GM19239 (cell line): ENCODE measurements around the gene GGT1.
"Not testable (repeated sequence)": the region's sequence is repeated elsewhere in the genome, so short reads cannot be mapped to it uniquely, and the experiment has no call there.

Experiments
- DNase-seq: peaks from one replicate; pipeline ENCODE4 v3.0.0; 2011; ENCODE audit warnings: low spot score; ENCODE audit not compliant: insufficient read length
- FAIRE-seq: peaks from 2 replicates; lab custom pipeline; 2011; peaks lifted over from hg19 to GRCh38; lab: Jason Lieb, UNC

The GGT1 gene

DNA sequence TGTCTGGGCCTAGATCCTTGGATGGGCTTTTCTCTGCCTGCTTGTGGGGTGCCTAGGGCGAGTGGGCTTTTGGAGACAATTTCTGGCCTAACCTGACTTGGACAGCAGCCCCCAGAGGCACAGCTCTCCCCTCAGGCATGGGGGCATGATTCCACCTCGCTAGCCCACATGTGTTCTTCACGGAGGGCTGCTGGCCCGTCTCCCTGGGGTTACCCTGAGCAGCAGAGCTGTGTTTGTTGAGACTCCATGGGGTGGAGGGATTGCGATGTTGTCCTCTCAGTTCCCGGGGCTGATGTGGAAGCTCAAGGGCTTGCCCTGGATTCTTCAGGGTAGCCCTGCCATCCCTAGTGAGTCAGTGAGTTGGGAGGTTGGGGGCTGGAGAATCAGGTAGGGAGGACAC, 7.8 kb upstream of the GGT1 start:
- no peak for FAIRE-seq

DNA sequence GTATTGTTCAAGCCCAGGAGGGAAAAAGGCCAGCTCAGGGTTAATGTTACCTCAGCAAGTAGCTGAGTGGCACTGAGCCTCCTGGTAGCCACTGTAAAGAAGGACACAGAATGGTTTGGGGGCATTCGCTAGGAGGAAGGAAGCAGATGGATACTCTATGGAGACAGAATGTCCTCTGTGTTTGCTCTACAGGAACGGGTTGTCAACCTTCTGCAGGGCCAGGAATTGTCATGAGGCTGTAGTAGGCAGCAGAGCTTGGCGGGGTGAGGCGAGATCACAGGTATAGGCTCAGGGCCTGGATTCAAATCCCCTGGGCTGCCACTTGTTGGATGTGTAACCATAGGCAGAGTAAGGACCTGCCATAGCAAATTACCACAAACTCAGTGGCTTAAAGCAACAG, 7.1 kb upstream of the GGT1 start:
- FAIRE-seq (no peak), DNase-seq (no peak)

More for the DNA sequence above, 7.8 kb upstream of the GGT1 start:
- no peak for DNase-seq

DNA sequence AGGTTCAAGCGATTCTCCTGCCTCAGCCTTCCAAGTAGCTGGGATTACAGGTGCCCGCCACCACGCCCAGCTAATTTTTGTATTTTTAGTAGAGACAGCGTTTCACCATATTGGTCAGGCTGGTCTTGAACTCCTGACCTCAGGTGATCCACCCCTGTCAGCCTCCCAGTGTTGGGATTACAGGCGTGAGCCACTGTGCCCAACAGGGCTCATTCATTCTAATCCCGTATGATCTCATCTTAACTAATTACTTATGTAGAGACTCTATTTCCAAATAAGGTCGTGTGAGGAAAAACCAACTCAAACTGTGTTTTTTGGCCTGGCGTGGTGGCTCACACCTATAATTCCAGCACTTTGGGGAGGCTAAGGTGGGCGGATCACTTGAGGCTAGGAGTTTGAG, 5.9 kb upstream of the GGT1 start:
- DNase-seq, FAIRE-seq: not testable (repeated sequence)

DNA sequence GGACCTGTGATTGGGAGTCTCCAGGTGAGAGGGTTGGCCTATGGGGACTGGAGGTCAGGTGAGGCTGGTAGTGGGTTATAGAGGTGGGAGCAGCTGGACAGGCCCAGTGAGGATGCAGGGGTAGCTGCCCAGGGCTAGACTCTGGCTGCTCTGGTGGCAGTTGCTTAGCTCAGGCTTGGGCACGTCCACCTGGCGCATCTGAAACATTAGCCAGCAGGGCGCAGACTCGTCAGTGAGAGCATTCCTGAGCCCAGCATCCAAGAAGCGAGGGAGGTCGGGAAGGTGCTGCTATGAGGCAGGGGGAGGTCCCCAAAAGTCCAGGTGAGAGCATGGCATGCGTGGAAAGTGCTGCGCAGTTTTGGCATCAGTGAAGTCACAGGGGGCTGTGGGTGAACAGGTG, 3.5 kb upstream of the GGT1 start:
- DNase-seq = no peak

DNA sequence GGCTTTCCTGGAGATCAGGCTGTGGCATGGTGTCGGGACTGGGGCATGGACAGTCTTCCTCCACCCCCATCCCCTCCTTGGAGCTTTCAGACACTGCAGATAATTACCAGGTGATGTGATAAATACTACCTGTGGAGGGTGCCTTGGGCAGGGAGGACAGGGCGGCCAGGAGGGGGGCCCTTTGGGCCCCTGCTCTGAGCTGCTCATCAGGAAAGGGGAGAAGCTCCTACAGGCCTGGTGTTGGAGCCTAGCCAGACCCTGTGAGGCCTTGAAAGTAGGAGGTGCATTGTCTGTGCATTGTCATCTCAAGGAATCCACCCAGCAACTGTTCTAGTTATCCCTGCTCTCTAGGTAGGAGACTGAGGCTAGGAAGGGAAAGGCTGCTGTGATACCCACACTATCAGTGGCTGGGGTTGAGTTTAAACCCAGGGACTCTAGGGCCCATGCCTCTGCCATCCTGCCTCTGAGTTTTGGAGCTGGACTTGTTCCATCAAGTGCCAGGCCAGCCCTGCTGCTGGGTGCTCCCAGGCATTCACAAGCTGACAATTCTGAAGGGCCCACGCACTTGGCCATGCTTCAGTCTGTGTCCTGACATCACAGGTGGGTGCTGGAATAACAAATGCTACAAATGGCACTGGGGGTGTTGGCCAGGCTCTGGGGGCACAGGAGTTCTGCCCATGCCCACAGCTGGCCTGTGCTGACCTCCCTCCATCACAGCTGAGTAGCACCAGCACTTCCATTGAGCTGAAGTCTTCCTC, 2.9 kb upstream of the GGT1 start:
- DNase-seq, FAIRE-seq: not testable (repeated sequence)

More for the DNA sequence above, 3.5 kb upstream of the GGT1 start:
- no peak for FAIRE-seq

DNA sequence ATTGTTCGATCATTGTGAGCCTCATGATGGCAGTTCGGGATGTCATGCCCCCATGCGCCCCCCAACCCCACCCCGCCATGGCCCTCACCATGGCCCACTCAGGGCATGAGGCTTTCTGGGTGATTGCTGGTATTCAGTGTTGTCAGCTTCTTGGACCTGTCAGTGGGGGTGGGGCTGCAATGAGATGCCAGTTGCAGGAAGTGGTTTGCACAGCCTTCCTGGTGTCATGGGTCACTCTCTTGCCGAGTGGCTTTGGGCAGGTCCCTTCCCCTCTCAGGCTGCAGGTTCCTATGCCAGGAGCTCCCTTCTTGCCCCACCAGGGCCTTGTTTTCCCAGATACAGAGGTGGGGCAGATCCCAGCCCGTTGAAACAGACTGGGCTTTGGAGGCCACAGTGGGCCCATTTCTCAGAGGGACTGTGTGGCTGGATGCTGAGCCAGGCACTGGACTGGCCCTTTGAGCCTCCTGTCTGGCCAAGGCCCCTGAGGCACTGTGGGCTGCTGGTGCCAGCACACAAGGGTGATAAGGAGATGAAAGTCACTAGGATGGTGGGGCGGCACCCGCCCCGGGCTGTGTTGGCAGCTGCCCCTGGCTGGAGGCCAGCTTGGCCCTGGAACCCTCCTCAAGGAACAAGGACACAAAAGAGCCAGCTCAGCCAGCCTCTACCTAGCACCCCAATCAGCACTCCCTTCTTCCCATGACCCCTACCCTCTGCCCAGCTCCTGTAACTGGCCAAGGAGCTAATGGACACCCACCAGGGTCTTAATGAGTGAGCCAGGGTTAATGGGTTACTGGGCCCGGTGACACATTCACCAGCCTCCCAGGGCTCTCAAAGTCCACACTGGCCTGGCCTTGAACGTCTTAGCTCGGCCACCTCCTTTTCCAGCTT, 1.5 kb upstream of the GGT1 start:
- DNase-seq (no peak), FAIRE-seq (no peak)

DNA sequence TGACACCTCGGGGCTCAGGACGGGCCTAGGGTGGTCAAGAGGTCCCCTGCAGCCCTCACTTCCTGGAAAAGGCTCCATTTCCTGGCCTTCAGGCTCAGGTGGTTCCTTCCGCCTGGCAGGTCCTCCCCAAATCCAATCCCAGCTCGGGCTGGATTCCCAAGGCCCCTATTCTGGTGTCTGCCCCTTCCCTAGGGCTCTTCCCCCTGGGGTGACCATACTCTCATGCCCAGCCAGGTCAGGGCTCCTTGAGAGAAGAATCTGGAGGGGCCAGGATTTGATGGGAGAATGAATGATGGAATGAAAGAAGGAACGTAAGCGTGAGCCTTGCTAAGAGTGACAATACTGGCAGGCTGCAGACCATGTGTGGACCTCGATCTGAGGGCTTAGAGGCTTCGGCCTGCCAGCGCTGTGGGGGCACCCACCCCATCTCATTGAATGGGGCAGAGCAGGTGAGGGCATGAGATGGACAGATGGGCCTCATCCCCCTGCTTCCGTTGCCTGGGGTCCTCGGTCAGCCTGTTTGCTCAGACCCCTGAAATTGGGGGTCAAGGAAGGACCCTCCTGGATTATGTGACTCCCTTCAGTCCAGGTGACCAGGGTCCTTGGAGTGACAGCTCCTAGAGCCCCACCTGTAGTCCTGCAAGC, 766 bp upstream of the GGT1 start:
- FAIRE-seq, DNase-seq: not testable (repeated sequence)

DNA sequence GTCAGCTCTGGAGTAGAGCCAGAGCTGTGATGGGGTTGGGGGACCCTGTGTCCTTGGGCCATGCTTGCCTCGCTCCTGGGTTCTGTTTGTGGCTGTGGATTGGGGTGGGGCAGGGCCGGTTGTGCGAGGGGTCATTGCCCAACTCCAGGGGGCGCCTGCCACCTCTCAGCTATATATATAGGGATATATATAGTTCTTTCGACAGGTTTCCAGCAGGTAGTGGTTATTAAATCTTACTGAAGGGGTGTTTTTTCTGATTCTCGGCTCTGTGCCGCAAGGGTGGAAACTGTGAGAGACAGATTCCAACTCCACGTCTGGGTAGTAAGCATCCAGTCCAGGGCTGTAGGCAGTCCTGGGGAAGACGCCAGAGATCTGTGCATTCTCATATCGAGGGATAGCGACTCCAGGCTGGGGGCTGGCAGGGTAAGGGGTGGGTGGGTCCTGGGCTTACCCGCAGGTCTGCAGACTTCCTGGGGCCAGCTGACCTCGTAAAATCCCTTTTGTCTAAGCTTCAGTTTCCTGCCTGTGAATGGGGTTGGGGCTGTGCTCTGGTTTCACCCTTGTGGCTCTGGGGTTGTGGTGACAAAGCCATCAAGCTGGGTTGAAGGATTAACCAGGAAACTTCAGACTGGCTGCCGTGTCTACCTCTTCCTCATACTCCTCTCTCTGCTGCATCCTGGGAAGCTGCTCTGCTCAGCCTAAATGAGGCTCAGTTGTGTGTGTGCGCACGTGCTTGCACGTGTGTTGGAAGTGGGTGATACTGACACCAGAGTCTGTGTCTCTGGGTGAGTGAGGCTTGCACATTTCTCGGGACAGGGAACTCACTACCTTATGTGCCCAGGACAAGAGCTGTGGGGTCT, 1.0 kb downstream of the GGT1 start:
- not testable (repeated sequence) for DNase-seq
- FAIRE-seq = peak; percentile 72

DNA sequence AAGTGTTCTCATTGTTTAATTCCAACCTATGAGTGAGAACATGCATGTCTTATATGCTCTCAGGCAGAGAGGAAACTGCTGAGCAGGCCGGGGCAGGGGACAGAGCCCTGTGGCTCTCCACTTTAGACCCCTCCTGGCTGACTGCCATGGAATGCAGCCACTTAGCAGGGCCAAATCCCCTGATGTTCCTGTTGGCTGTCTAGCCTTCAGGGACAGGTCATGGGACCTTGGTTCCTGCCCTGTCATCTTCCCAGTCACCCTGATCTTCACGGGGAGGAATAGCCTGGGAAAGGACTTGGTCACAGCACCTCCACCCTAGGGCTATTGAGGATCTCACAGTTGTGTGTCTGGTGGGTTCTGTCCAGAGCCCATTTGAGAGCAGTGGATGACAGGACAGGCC, 3.3 kb downstream of the GGT1 start:
- not testable (repeated sequence) for FAIRE-seq, DNase-seq

DNA sequence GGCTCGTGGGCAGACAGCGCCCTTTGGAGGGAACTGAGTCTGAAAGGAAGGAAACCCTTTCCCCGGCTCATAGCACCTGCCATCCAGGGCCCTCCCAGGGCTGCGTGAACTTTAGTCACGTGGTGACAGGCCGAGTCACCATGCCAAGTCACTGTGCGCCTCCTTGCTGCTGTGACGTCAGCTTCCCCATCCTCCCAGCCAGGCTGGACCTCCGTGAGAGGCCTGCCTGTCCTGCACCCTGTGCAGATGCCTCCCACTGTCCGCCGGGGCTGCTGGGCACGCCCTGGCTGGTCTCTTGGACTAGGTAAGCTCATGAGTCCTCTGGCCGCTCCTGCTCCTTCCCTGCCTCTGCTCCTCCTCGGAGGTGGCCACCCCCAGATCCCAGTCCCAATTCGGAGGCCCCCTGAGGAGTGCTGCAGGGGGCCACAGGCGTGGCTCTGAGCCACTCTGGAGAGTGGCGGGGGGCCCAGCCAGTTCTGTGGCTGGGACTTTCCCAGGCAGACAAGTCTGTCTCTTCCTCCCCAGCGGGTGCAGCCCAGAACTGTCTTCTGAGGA, 4.5 kb downstream of the GGT1 start:
- DNase-seq (peak; percentile 58), FAIRE-seq (peak; percentile 40)

DNA sequence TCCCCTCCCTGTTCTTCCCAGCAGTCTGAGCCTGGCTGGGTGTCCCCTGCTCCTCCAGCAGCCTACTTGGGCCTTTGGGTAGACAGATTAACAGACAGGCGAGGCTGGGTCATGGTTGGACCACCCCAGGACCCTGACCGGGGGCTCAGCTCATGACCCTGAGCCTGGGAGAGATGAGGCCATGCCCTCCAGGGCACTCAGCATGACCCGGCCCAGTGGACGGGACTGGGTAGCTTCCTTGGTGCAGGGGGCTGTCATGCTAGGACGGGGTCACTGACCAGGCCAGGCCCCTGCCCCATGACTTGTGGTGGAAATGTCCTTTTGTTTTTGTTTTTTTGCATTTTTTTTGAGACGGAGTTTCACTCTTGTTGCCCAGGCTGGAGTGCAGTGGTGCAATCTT, 5.3 kb downstream of the GGT1 start:
- FAIRE-seq = not testable (repeated sequence)

DNA sequence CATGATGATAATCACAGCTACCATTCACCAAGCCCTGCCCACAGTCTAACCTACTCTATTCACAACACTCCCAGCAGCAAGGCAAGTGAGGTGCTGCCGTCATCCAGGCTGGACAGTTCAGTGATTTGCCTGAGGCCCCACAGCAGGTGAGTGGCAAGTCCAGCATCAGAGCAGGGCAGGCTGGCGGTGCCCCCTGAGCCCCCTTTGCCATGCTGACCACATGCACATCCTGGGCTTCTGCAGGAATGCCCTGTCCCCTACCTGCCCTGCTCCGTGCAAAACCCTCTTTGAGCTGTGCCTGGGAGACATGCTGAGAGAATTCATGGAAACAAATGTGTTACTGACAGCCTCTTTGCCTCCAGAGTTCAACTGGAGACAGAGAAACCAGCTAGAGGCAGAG, 6.9 kb downstream of the GGT1 start:
- not testable (repeated sequence) for FAIRE-seq, DNase-seq

More for the DNA sequence above, 5.3 kb downstream of the GGT1 start:
- DNase-seq = not testable (repeated sequence)

DNA sequence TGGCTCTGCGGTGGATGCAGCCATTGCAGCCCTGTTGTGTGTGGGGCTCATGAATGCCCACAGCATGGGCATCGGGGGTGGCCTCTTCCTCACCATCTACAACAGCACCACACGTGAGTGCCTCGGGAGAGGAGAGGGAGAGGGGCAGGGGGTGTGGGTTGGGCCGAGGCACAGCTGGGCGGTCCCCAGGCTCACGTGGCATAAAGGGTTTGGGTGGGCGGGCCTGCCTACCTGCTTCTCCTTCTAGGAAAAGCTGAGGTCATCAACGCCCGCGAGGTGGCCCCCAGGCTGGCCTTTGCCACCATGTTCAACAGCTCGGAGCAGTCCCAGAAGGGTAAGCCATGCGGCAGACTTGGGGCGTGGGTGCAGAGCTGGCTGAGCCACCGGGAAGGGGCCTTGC, 11.8 kb downstream of the GGT1 start:
- not testable (repeated sequence) for DNase-seq, FAIRE-seq

DNA sequence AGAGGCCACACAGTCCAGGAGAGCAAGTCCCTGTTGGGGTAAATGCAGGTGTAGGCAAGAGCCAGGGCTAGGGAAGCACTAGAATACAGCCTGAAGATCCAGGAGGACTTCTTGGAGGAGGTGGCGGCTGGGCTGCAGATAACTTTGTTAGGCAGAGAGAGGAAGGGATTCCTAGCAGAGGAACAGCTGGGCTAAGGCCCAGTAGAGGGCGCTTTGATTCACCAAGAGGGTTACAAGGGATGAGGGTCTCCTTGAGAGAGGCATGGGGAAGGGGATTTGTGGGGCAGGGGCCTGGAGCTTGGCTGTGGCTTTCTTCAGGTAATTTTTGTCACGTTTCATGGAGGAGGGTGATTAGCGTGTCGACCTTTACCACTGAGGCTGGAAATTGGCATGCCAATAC, 18.3 kb downstream of the GGT1 start:
- DNase-seq, FAIRE-seq: not testable (repeated sequence)

DNA sequence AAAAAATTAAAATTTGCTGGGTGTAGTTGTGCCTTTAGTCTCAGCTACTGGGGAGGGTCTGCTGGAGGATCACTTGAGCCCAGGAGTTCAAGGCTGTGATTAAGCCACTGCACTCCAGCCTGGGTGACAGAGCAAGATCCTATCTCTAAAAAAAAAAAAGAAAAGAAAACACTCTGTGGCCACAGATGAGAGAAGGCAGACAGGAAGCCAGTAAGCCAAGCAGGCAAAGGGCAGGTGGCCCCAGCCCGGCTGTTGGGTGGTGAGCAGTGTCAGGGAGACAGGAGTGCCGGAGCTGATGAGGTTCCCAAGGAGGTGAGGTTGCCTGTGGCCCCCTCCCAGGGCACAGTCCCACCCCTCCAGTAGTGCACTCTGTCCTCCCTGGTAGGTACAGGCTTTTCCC, 19.6 kb downstream of the GGT1 start:
- FAIRE-seq, DNase-seq: not testable (repeated sequence)

DNA sequence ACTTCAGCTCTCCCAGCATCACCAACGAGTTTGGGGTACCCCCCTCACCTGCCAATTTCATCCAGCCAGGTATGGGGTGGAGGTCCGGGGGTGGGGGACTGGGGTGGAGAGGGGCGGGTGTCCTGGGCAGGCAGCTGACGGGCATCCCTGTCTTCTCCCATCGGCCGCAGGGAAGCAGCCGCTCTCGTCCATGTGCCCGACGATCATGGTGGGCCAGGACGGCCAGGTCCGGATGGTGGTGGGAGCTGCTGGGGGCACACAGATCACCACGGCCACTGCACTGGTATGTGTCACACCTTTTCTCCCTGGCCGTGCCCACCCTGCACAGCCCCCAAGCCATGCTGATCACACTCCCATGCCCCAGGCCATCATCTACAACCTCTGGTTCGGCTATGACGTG, 24.9 kb downstream of the GGT1 start:
- not testable (repeated sequence) for FAIRE-seq, DNase-seq

DNA sequence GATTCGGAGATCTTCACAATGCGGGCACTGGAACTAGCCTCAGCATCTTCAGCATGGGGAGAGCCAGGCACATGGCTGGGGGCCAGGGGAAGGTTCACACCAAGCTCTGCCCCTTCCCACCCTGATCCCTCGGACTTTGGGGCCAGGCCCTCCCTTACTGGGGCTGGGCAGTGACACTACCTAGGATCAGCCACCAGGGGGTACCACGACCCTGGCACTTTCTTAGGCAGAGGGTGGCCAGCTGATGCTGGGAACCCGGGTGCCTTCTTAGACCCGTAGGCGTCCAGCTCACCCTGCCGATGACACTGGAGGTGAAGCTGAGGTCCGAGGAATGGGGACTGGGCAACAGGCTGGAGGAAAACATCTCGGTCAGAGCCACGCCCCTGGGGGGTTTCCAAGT, 26.1 kb downstream of the GGT1 start:
- FAIRE-seq, DNase-seq: not testable (repeated sequence)

DNA sequence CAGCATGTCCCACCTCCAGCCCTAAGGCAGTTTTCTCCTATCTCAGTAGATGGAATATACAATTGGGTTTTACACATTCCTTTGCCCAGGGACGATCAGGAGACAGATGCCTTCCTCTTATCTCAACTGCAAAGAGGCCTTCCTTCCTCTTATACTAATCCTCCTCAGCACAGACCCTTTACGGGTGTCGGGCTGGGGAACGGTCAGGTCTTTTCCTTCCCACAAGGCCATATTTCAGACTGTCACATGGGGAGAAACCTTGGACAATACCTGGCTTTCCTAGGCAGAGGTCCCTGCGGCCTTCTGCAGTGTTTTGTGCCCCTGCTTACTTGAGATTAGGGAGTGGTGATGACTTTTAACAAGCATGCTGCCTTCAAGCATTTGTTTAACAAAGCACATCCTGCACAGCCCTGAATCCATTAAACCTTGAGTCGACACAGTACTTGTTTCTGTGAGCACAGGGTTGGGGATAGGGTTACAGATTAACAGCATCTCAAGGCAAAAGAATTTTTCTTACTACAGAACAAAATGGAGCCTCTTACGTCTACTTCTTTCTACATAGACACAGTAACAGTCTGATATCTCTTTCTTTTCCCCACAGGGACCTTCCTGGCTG, 27.9 kb downstream of the GGT1 start:
- FAIRE-seq = not testable (repeated sequence)

More for the DNA sequence above, 27.9 kb downstream of the GGT1 start:
- not testable (repeated sequence) for DNase-seq
